ENCODE results near the gene WDR91.

The WDR91 gene

GRCh38 chr7:135147341-135147898, 63.9 kb downstream of the WDR91 start:
- H3K4me1 ChIP-seq (ENCODE audit: insufficient read depth, low read length), result peaks cover 5% of the 10 kb centered on the region; the same call in 1 of the 2 replicates
- no peak overlapping the region for H3K9ac ChIP-seq (ENCODE audit: low read depth, low read length)
- H3K9me3 ChIP-seq (ENCODE audit: control insufficient read depth, insufficient read depth, low read length), result no peaks in the 10 kb centered on the region

DNA sequence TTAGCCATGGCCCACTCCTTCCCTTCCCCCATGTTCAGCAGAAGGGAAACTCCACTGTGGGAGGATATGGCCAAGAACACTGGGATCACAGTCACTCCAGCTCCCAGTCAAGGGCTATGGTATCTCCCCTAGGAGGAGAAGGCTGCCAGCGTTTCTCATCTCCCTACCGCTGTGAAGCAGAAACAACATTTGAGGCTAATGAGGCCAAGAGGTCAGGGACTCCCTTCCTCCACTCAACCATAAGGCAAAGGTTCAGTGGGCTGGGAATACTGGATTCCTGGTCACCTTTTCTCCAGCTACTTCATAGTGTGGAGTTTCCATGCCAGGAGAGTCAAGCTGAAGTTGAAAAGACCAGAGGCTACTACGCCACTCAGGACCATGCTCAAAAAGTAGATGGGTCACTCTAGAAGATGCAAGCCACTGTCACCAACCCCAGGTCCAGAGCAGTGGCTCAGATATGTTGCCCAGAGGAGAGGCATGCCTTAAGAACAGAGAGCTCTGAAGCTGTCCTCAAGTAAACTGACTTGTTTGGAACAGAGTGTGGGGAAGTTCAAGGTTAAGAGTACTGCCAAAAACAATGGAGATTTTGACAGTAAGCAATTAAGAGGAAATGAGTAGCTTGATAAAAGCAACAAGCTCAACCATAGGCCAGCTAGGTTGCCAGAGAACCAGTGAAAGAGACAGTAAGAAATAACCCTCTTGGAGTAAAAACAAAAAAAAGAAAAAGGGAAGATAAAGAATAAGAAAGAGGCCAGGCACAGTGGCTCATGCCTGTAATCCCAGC, 67.2 kb downstream of the WDR91 start:
- H3K9ac ChIP-seq (ENCODE audit: low read depth, low read length), result no peak overlapping the region
- no peaks in the 10 kb centered on the region for H3K9me3 ChIP-seq (ENCODE audit: control insufficient read depth, insufficient read depth, low read length)
- peaks cover 5% of the 10 kb centered on the region; the same call in 1 of the 2 replicates for H3K4me1 ChIP-seq (ENCODE audit: insufficient read depth, low read length)
- H3K36me3 ChIP-seq (ENCODE audit: insufficient read depth, low read length), result no peaks in the 10 kb centered on the region

More at GRCh38 chr7:135147341-135147898, 63.9 kb downstream of the WDR91 start:
- H3K36me3 ChIP-seq (ENCODE audit: insufficient read depth, low read length), result no peaks in the 10 kb centered on the region

Measured in ES-I3 (cell line).